ENCODE data around the gene DELE1. TPM values are rescaled to one million over a fixed set of nuclear protein-coding genes. Genes with fewer than 3 reads are reported as not detected.

Gene DELE1
- 30.6 and 38.6 TPM in 2 replicates for total RNA-seq
- polyA plus RNA-seq, result 34.0 and 40.5 TPM in 2 replicates
- polyA plus RNA-seq (2012), result 37.7 and 37.9 TPM in 2 replicates
- 72.8 and 108 TPM in 2 replicates for polyA minus RNA-seq (ENCODE audit: low replicate concordance)

GRCh38 chr5:141923448-141924313 is at the start of gene DELE1:
TSS of gene DELE1 (plus strand) at chr5:141923871. CDS start at chr5:141923942, 71 bp downstream.
- Histone ChIP-seq H3K79me2 (ENCODE audit: control insufficient read depth, insufficient read depth, low read length) (peaks cover 7% of the 10 kb centered on the region), H3K9ac (ENCODE audit: insufficient read depth, low read length) (peak within 1 kb of the TSS; percentile 92), H3K27me3 (ENCODE audit: control insufficient read depth, insufficient read depth, low read length) (no peaks in the 10 kb centered on the region), H4K20me1 (ENCODE audit: control insufficient read depth, extremely low read depth, insufficient read depth, low read length) (no peaks in the 10 kb centered on the region), H3K4me3 (replicated peaks in 1 of 4; ENCODE audit: control extremely low read depth in 1 of 4, insufficient read depth in 1 of 4, low read depth in 3 of 4, low read length in 4 of 4) (peak within 1 kb of the TSS; percentile 69 to 90 (median 88)), H2AFZ (ENCODE audit: low read length) (peak within 1 kb of the TSS; percentile 61), H3K36me3 (ENCODE audit: control insufficient read depth, insufficient read depth, low read length) (peaks cover 16% of the 10 kb centered on the region), H3K9me3 (ENCODE audit: control insufficient read depth, insufficient read depth, low read depth, low read length) (no peaks in the 10 kb centered on the region), H3K4me2 (ENCODE audit: extremely low read depth, insufficient read depth, low read length) (peak within 1 kb of the TSS; percentile 99), H3K27ac (ENCODE audit: insufficient read depth, low read length) (peak within 1 kb of the TSS; percentile 94), H3K4me1 (ENCODE audit: control insufficient read depth, extremely low read depth, insufficient read depth, low read length) (peaks cover 6% of the 10 kb centered on the region)
- TF ChIP-seq, protein P1, sequence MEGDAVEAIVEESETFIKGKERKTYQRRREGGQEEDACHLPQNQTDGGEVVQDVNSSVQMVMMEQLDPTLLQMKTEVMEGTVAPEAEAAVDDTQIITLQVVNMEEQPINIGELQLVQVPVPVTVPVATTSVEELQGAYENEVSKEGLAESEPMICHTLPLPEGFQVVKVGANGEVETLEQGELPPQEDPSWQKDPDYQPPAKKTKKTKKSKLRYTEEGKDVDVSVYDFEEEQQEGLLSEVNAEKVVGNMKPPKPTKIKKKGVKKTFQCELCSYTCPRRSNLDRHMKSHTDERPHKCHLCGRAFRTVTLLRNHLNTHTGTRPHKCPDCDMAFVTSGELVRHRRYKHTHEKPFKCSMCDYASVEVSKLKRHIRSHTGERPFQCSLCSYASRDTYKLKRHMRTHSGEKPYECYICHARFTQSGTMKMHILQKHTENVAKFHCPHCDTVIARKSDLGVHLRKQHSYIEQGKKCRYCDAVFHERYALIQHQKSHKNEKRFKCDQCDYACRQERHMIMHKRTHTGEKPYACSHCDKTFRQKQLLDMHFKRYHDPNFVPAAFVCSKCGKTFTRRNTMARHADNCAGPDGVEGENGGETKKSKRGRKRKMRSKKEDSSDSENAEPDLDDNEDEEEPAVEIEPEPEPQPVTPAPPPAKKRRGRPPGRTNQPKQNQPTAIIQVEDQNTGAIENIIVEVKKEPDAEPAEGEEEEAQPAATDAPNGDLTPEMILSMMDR (conservative IDR thresholded peaks at IDR 0.05 in 1 of 2, IDR thresholded peaks at IDR 0.05 in 1 of 2; ENCODE audit: low read depth in 1 of 2, low read length in 2 of 2), result no peak
- no peak for TF ChIP-seq EZH2 (IDR thresholded peaks at IDR 0.05; ENCODE audit: low read length, missing control alignments)
- DNase-seq (ENCODE audit: low read depth in 2 of 2), result peak; percentile 92 to 93

DNA sequence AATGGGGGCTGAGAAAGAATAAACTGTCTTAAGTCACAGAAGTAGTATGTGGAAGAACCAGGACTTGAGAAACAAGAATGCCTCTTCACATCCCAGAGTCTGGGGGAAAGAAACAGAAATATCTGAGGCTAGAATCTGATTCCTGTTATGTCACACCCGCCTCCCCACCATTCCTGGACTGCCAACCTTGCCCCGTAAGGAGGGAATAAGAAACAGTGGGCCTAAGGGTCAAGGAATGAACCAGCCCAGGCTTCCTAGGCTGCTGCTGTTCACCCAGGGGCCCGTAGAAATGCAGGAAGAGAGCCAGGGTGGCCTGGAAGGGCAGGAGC is 49.8 kb upstream of the DELE1 start:
- no peak overlapping the region for H3K9ac ChIP-seq (ENCODE audit: insufficient read depth, low read length)
- no peaks in the 10 kb centered on the region for H4K20me1 ChIP-seq (ENCODE audit: control insufficient read depth, extremely low read depth, insufficient read depth, low read length)
- H3K4me2 ChIP-seq (ENCODE audit: extremely low read depth, insufficient read depth, low read length), result no peak overlapping the region
- H3K79me2 ChIP-seq (ENCODE audit: control insufficient read depth, insufficient read depth, low read length), result no peaks in the 10 kb centered on the region
- H3K27me3 ChIP-seq (ENCODE audit: control insufficient read depth, insufficient read depth, low read length), result peaks cover 60% of the 10 kb centered on the region
- no peaks in the 10 kb centered on the region for H3K9me3 ChIP-seq (ENCODE audit: control insufficient read depth, insufficient read depth, low read depth, low read length)
- no peak for DNase-seq (ENCODE audit: low read depth in 2 of 2)
- H3K36me3 ChIP-seq (ENCODE audit: control insufficient read depth, insufficient read depth, low read length), result no peaks in the 10 kb centered on the region
- H3K27ac ChIP-seq (ENCODE audit: insufficient read depth, low read length), result no peak overlapping the region
- TF ChIP-seq EZH2 (IDR thresholded peaks at IDR 0.05; ENCODE audit: low read length, missing control alignments), result no peak
- TF ChIP-seq, protein P1 (conservative IDR thresholded peaks at IDR 0.05 in 1 of 2, IDR thresholded peaks at IDR 0.05 in 1 of 2; ENCODE audit: low read depth in 1 of 2, low read length in 2 of 2), result no peak
- H3K4me3 ChIP-seq (replicated peaks in 1 of 4; ENCODE audit: control extremely low read depth in 1 of 4, insufficient read depth in 1 of 4, low read depth in 3 of 4, low read length in 4 of 4), result no peak overlapping the region
- H3K4me1 ChIP-seq (ENCODE audit: control insufficient read depth, extremely low read depth, insufficient read depth, low read length), result peaks cover 4% of the 10 kb centered on the region
- no peak overlapping the region for H2AFZ ChIP-seq (ENCODE audit: low read length)

GRCh38 chr5:141874262-141874964 is 49.3 kb upstream of the DELE1 start:
- Histone ChIP-seq H2AFZ (ENCODE audit: low read length) (no peak overlapping the region), H3K4me2 (ENCODE audit: extremely low read depth, insufficient read depth, low read length) (no peak overlapping the region), H3K79me2 (ENCODE audit: control insufficient read depth, insufficient read depth, low read length) (no peaks in the 10 kb centered on the region), H3K27ac (ENCODE audit: insufficient read depth, low read length) (no peak overlapping the region), H3K27me3 (ENCODE audit: control insufficient read depth, insufficient read depth, low read length) (peaks cover 60% of the 10 kb centered on the region), H3K9me3 (ENCODE audit: control insufficient read depth, insufficient read depth, low read depth, low read length) (no peaks in the 10 kb centered on the region), H3K36me3 (ENCODE audit: control insufficient read depth, insufficient read depth, low read length) (no peaks in the 10 kb centered on the region), H4K20me1 (ENCODE audit: control insufficient read depth, extremely low read depth, insufficient read depth, low read length) (no peaks in the 10 kb centered on the region), H3K4me3 (replicated peaks in 1 of 4; ENCODE audit: control extremely low read depth in 1 of 4, insufficient read depth in 1 of 4, low read depth in 3 of 4, low read length in 4 of 4) (no peak overlapping the region), H3K4me1 (ENCODE audit: control insufficient read depth, extremely low read depth, insufficient read depth, low read length) (peaks cover 5% of the 10 kb centered on the region), H3K9ac (ENCODE audit: insufficient read depth, low read length) (no peak overlapping the region)
- no peak for DNase-seq (ENCODE audit: low read depth in 2 of 2)
- TF ChIP-seq EZH2 (IDR thresholded peaks at IDR 0.05; ENCODE audit: low read length, missing control alignments), result peak; percentile 61
- TF ChIP-seq, protein P1 (conservative IDR thresholded peaks at IDR 0.05 in 1 of 2, IDR thresholded peaks at IDR 0.05 in 1 of 2; ENCODE audit: low read depth in 1 of 2, low read length in 2 of 2), result no peak

Measured in fibroblast of lung (primary cell).